ENCODE data around the gene MKRN2.
A peak's percentile ranks its signal among the peaks of the same experiment; 100 is the strongest.

The MKRN2 gene

DNA sequence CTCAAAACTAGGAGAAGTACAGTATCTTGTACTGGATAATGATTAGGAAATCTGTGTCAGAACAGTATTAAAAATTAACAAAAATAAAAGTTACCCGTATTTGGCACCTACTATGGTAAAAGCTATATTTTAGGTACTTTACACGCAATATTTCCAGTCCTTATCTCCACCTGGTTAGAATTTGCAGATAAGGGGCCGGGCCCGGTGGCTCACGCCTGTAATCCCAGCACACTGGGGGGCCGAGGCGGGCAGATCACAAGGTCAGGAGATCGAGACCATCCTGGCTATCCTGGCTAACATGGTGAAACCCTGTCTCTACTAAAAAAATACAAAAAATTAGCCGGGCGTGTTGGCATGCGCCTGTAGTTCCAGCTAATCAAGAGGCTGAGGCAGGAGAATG, 40.0 kb upstream of the MKRN2 start:
- H3K27ac ChIP-seq: no peak overlapping the region
- no peak for TF ChIP-seq ZFX (IDR thresholded peaks at IDR 0.05)
- TF ChIP-seq, protein P1, sequence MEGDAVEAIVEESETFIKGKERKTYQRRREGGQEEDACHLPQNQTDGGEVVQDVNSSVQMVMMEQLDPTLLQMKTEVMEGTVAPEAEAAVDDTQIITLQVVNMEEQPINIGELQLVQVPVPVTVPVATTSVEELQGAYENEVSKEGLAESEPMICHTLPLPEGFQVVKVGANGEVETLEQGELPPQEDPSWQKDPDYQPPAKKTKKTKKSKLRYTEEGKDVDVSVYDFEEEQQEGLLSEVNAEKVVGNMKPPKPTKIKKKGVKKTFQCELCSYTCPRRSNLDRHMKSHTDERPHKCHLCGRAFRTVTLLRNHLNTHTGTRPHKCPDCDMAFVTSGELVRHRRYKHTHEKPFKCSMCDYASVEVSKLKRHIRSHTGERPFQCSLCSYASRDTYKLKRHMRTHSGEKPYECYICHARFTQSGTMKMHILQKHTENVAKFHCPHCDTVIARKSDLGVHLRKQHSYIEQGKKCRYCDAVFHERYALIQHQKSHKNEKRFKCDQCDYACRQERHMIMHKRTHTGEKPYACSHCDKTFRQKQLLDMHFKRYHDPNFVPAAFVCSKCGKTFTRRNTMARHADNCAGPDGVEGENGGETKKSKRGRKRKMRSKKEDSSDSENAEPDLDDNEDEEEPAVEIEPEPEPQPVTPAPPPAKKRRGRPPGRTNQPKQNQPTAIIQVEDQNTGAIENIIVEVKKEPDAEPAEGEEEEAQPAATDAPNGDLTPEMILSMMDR (conservative IDR thresholded peaks at IDR 0.05): no peak

DNA sequence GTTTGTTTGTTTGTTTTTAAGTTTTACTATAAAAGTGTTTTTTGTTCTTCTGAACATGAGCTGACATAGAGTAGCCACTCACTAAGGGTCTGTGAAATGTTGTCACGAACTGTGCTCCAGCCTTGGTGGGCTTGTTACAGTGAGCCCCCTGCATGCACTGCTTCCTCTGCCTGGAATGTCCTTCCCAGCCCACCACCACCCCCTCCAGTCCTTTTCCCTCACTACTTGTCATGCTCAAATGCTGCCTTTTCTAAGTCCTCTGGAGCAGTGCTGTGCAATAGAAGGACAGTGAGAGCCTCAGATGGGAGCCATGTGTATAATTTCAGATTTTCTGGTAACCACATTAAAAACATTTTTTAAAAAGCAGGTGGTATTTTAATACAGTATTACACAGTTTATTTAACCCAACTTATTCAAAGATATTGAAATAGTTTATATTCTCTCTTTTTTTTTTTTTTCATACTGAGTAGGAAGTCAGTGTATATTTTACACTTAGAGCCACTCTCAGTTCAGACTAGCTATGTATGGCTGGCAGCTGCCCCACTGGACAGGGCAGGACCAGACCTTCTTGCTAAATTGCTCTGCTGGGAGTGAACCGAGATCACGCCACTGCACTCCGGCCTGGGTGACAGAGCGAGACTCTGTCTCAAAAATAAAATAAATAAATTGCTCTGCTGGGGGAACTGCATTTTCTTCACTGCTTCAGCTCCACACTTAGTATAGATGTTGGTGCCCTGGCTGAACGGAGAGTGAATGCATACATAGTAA, 38.4 kb upstream of the MKRN2 start:
- TF ChIP-seq, protein P1 (conservative IDR thresholded peaks at IDR 0.05): no peak
- no peak for TF ChIP-seq ZFX (IDR thresholded peaks at IDR 0.05)
- no peak overlapping the region for H3K27ac ChIP-seq

DNA sequence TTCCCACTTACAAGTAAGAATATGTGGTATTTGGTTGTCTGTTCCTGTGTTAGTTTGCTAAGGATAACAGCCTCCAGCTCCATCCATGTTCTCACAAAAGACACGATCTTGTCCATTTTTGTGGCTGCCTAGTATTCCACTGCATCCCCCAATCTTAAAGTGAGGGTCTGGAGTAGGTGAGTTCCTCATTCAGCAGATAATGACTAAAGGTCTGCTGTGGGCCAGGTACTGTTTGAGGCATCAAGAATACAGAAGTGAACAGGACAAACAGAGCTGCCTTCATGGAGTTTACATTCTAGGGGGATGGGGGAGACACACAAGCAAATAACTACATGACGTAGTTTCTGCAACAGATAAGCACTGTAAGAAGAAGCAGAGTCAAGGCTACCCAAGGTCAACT, 35.9 kb upstream of the MKRN2 start:
- H3K27ac ChIP-seq: no peak overlapping the region
- no peak for TF ChIP-seq ZFX (IDR thresholded peaks at IDR 0.05)
- TF ChIP-seq, protein P1 (conservative IDR thresholded peaks at IDR 0.05): no peak

DNA sequence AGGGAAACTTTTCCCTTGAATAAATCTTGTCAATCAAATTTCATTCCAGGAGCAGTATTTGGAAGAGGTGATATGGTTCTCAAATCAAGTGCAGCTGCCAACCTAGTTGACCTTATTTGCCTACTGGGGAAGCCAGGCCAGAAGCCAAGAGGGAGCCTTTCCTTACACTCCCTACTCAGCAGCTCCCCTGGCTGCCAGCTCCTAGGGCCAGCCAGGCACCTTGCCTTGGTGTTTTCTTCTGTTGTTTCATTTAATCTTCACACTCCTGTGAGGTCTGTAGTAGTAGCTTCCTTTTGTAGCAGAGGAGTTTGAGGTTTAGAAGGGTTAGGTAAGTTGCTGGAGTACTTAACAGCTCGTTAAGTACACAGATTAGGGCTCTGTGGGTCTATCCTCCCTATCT, 34.2 kb upstream of the MKRN2 start:
- H3K27ac ChIP-seq: peak overlapping the region; percentile 8; the same call in 1 of the 2 replicates
- TF ChIP-seq ZFX (IDR thresholded peaks at IDR 0.05): no peak
- TF ChIP-seq, protein P1 (conservative IDR thresholded peaks at IDR 0.05): peak; percentile 37

DNA sequence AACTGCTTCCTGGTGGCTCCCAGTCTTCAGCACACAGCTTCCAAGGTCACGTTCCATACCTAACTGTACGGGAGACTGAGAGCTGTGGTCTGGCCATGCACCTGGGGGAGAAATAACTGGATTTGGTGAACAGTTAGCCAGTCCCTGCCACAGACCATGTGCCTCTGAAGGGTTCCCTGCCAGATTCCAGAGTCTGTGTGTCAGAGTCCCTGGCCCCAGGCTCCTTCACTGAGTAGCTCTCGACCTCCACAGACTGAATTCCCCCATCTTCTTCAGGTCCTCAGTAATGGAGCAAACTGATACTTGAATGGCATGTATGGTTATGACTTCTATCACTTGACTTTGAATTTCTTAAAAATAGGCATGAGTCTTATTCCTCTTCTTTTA, 29.1 kb upstream of the MKRN2 start:
- no peak overlapping the region for H3K27ac ChIP-seq
- TF ChIP-seq ZFX (IDR thresholded peaks at IDR 0.05): no peak
- TF ChIP-seq, protein P1 (conservative IDR thresholded peaks at IDR 0.05): no peak

DNA sequence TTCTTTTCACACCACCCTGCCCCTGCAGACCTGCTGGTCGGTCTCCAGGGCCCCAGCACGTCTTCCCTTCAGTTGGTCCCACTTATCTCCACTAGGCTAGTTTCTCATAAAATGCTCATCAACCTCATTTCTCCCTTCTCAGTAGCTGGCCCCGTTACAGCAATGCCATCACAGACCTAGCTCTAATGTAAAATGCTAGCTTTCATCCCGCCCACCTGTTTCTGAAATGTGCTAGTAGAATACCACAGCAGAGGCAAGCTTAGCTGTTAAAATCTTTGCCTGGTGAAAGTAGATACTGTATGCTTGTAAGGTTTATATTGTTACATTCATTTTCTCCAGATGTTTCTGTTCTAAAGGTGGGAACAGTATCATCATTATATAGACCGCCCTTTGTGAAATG, 24.7 kb upstream of the MKRN2 start:
- TF ChIP-seq, protein P1 (conservative IDR thresholded peaks at IDR 0.05): no peak
- TF ChIP-seq ZFX (IDR thresholded peaks at IDR 0.05): no peak
- no peak overlapping the region for H3K27ac ChIP-seq

DNA sequence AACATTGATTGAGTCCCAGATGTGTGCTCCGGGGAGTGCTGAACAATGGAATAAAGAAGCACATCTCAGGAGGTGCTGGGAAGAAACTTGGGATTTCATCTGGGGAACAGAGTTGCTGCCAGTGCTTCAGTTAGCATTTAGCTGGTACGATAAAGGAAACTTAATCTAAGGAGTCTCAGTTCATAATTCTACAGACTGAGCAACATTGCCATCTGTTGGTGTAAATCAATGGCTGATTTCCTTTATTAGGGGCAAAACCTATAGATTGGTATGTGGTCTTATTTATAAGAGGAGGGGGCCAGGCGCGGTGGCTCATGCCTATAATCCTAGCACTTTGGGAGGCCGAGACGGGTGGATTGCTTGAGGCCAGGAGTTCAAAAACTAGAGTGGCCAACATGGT, 20.5 kb upstream of the MKRN2 start:
- H3K27ac ChIP-seq: no peak overlapping the region
- TF ChIP-seq ZFX (IDR thresholded peaks at IDR 0.05): no peak
- TF ChIP-seq, protein P1 (conservative IDR thresholded peaks at IDR 0.05): no peak
